OCI-LY7 (cell line): ENCODE measurements around the gene LAMA3.

Experiments used
- CTCF ChIP-seq: fragments of 200-600 bp; sonication (generic); conservative IDR thresholded peaks from 2 replicates; pipeline ENCODE4 v1.5.1; 2014; ENCODE audit warnings: mild to moderate bottlenecking, antibody characterized with exemption, low read length, moderate library complexity, mixed read lengths
- EZH2phosphoT487 ChIP-seq: fragments of 200-600 bp; sonication (generic); IDR thresholded peaks from 2 replicates; pipeline ENCODE4 v1.6.1; 2018; ENCODE audit warnings: low read depth, borderline replicate concordance, mild to moderate bottlenecking, mixed run types, antibody characterized with exemption, low read length, moderate library complexity, mixed read lengths

- TF ChIP-seq EZH2phosphoT487 (no peak), CTCF (no peak)
Observed at GRCh38 chr18:23718731-23719130, 29.5 kb downstream of the LAMA3 start.
